ENCODE results near the gene TLE2. TPM values are rescaled to one million over a fixed set of nuclear protein-coding genes. Genes with fewer than 3 reads are reported as not detected.

The TLE2 gene
- total RNA-seq, 1 experiment from 2014 or later: 35.6 TPM

GRCh38 chr19:3015126-3016057 lies 13.7 kb downstream of the TLE2 start:
- DNase-seq (ENCODE audit: low read depth, low spot score): no peak
- Histone ChIP-seq H2AFZ (ENCODE audit: low read depth, low read length, poor library complexity, severe bottlenecking) (no peak overlapping the region), H3K9me3 (ENCODE audit: control insufficient read depth in 1 of 2, insufficient read depth in 1 of 2, low read depth in 1 of 2, low read length in 2 of 2) (no peaks in the 10 kb centered on the region), H3K4me1 (ENCODE audit: control insufficient read depth in 1 of 2, insufficient read depth in 2 of 2, low read length in 2 of 2) (no peaks in the 10 kb centered on the region), H3K36me3 (ENCODE audit: control insufficient read depth in 1 of 2, insufficient read depth in 2 of 2, low read length in 2 of 2) (no peaks in the 10 kb centered on the region), H3K79me2 (ENCODE audit: insufficient read depth, low read length) (no peaks in the 10 kb centered on the region), H3K4me2 (ENCODE audit: low read length) (no peak overlapping the region), H3K9me2 (ENCODE audit: insufficient read depth) (no peaks in the 10 kb centered on the region), H3K27me3 (ENCODE audit: insufficient read depth, low read length) (no peaks in the 10 kb centered on the region), H3K27ac (ENCODE audit: low read depth, low read length) (no peak overlapping the region), H3K4me3 (replicated peaks in 1 of 2; ENCODE audit: low read depth in 1 of 2, low read length in 2 of 2) (no peak overlapping the region), H4K20me1 (ENCODE audit: insufficient read depth) (no peaks in the 10 kb centered on the region), H3K9ac (ENCODE audit: low read length) (no peak overlapping the region)
- TF ChIP-seq EZH2 (IDR thresholded peaks at IDR 0.05) (no peak), YY1 (IDR thresholded peaks at IDR 0.05; ENCODE audit: extremely low read depth, insufficient replicate concordance, low read depth, low read length) (no peak), ZNF274 (IDR thresholded peaks at IDR 0.05; ENCODE audit: low read depth, low read length) (no peak), MAX (IDR thresholded peaks at IDR 0.05) (no peak), CEBPB (IDR thresholded peaks at IDR 0.05; ENCODE audit: low read depth) (no peak), CTCF (IDR thresholded peaks at IDR 0.05 in 2 of 3, conservative IDR thresholded peaks at IDR 0.05 in 1 of 3; ENCODE audit: borderline replicate concordance in 1 of 3, insufficient read depth in 1 of 3, low read depth in 2 of 3, low read length in 2 of 3) (no peak), TCF7L2 (IDR thresholded peaks at IDR 0.05; ENCODE audit: borderline replicate concordance, extremely low read depth, insufficient read depth, insufficient read length) (no peak), ZFX (IDR thresholded peaks at IDR 0.05) (no peak), SRF (IDR thresholded peaks at IDR 0.05; ENCODE audit: low read depth) (no peak), REST (IDR thresholded peaks at IDR 0.05; ENCODE audit: low read depth) (no peak), ELF1 (IDR thresholded peaks at IDR 0.05; ENCODE audit: borderline replicate concordance, low read depth) (no peak), CBX3 (IDR thresholded peaks at IDR 0.05; ENCODE audit: low read depth) (no peak), EZH2phosphoT487 (IDR thresholded peaks at IDR 0.05; ENCODE audit: borderline replicate concordance) (no peak), JUND (IDR thresholded peaks at IDR 0.05) (no peak), SP1 (IDR thresholded peaks at IDR 0.05; ENCODE audit: low read depth) (no peak), POLR2AphosphoS5 (IDR thresholded peaks at IDR 0.05; ENCODE audit: low read depth, low read length) (no peak), SIN3A (IDR thresholded peaks at IDR 0.05; ENCODE audit: low read depth) (no peak)
- TF ChIP-seq, protein P1, sequence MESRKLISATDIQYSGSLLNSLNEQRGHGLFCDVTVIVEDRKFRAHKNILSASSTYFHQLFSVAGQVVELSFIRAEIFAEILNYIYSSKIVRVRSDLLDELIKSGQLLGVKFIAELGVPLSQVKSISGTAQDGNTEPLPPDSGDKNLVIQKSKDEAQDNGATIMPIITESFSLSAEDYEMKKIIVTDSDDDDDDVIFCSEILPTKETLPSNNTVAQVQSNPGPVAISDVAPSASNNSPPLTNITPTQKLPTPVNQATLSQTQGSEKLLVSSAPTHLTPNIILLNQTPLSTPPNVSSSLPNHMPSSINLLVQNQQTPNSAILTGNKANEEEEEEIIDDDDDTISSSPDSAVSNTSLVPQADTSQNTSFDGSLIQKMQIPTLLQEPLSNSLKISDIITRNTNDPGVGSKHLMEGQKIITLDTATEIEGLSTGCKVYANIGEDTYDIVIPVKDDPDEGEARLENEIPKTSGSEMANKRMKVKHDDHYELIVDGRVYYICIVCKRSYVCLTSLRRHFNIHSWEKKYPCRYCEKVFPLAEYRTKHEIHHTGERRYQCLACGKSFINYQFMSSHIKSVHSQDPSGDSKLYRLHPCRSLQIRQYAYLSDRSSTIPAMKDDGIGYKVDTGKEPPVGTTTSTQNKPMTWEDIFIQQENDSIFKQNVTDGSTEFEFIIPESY (IDR thresholded peaks at IDR 0.05; ENCODE audit: extremely low read depth, insufficient replicate concordance, low read length): no peak
- no TSS peak for BruUV-seq (replicated peaks)
- intact Hi-C loops (cut with micrococcal nuclease): no loop called here
- POLR2A ChIA-PET: no interaction called here
- no peak for ATAC-seq
- CTCF ChIA-PET: interaction anchor here (1.3 kb wide), 1 partner anchor 367 kb away, joined by 4 read pairs; no protein-coding TSS in a partner anchor
- RAD21 ChIA-PET (ENCODE audit: low non-redundant PET in 1 of 2, low total read pairs in 2 of 2, uncharacterized antibody in 2 of 2, unreplicated experiment in 2 of 2): interaction anchor here in 1 of 2 experiments (0.6 kb wide), 1 partner anchor 63 kb away, joined by 5 read pairs; no protein-coding TSS in a partner anchor

Measured in HCT116 (cell line).